Mesendoderm (in vitro differentiated cells): Measurements from ENCODE around the gene ZNF714. TPM values are rescaled to one million over a fixed set of nuclear protein-coding genes. Genes with fewer than 3 reads are reported as not detected.

Source experiments
- DNase-seq: peaks from one replicate; pipeline ENCODE4 v3.0.0; 2013
- H2AK5ac ChIP-seq: 2 replicates; pipeline ENCODE4 v1.6.1; 2013; ENCODE audit warnings: low read length, inconsistent platforms
- H2BK120ac ChIP-seq: 2 replicates; pipeline ENCODE4 v1.6.1; 2013; ENCODE audit warnings: low read depth, mild to moderate bottlenecking, low read length, moderate library complexity, mixed read lengths
- H2BK15ac ChIP-seq: replicated peaks from 2 replicates; pipeline ENCODE4 v1.6.1; 2013; ENCODE audit warnings: low read depth, mild to moderate bottlenecking, moderate library complexity
- H2BK5ac ChIP-seq: 2 replicates; pipeline ENCODE4 v1.6.1; 2013; ENCODE audit warnings: low read length, inconsistent platforms
- H3K18ac ChIP-seq: 2 replicates; pipeline ENCODE4 v1.6.1; 2013; ENCODE audit warnings: mild to moderate bottlenecking, low read length, mixed read lengths
- H3K23ac ChIP-seq: one replicate; pipeline ENCODE4 v1.6.1; 2013; ENCODE audit warnings: low read length
- H3K27ac ChIP-seq: 2 replicates; pipeline ENCODE4 v1.5.1; 2013; ENCODE audit warnings: low read depth, mild to moderate bottlenecking, inconsistent platforms, low read length, moderate library complexity
- H3K27me3 ChIP-seq: 2 replicates; pipeline ENCODE4 v1.6.1; 2013; ENCODE audit warnings: low read length, control low read depth, mild to moderate bottlenecking, inconsistent platforms; ENCODE audit not compliant: insufficient read depth, poor library complexity
- H3K36me3 ChIP-seq: 2 replicates; pipeline ENCODE4 v1.6.1; 2013; ENCODE audit warnings: low read length, inconsistent platforms; ENCODE audit not compliant: control insufficient read depth, insufficient read depth
- H3K4ac ChIP-seq: one replicate; pipeline ENCODE4 v1.6.1; 2013; ENCODE audit warnings: low read depth, mild to moderate bottlenecking, low read length, moderate library complexity
- H3K4me1 ChIP-seq: 2 replicates; pipeline ENCODE4 v1.6.1; 2013; ENCODE audit warnings: low read depth, low read length, inconsistent platforms; ENCODE audit not compliant: control insufficient read depth
- H3K4me2 ChIP-seq: 2 replicates; pipeline ENCODE4 v1.6.1; 2013; ENCODE audit warnings: low read length
- H3K4me3 ChIP-seq: 2 replicates; pipeline ENCODE4 v1.5.1; 2013; ENCODE audit warnings: mild to moderate bottlenecking, low read length
- H3K56ac ChIP-seq: one replicate; pipeline ENCODE4 v1.6.1; 2013; ENCODE audit warnings: low read length
- H3K79me1 ChIP-seq: 2 replicates; pipeline ENCODE4 v1.6.1; 2013; ENCODE audit warnings: low read length, inconsistent platforms
- H3K79me2 ChIP-seq: 2 replicates; pipeline ENCODE4 v1.6.1; 2013; ENCODE audit warnings: mild to moderate bottlenecking, low read length; ENCODE audit not compliant: control insufficient read depth, insufficient read depth
- H3K9ac ChIP-seq: 2 replicates; pipeline ENCODE4 v1.6.1; 2013; ENCODE audit warnings: low read length, inconsistent platforms
- H4K5ac ChIP-seq: one replicate; pipeline ENCODE4 v1.6.1; 2013; ENCODE audit warnings: low read length
- H4K8ac ChIP-seq: one replicate; pipeline ENCODE4 v1.6.1; 2013; ENCODE audit warnings: low read depth, mild to moderate bottlenecking, control low read depth, low read length, moderate library complexity
- WGBS: extraction: QIAGEN DNeasy Blood & Tissue Kit; methylation state at CpG from one replicate; pipeline ENCODE4 v1.1.7; 2013; ENCODE audit warnings: low lambda C conversion rate, missing lambda C conversion rate; ENCODE audit not compliant: insufficient coverage; ENCODE audit errors: extremely low coverage; 5-methylcytosine and 5-hydroxymethylcytosine counted together
- polyA plus RNA-seq, 2 experiments: library from polyadenylated mRNA; stranded (reverse); fragments of 200-250 nt; gene quantifications; one replicate each; pipeline ENCODE4 v1.2.3, GENCODE V29; 2013

ZNF714 gene
- polyA plus RNA-seq (2013, experiment 1 of 2) = 66.4 TPM
- 64.3 TPM for polyA plus RNA-seq (2013, experiment 2 of 2)

DNA sequence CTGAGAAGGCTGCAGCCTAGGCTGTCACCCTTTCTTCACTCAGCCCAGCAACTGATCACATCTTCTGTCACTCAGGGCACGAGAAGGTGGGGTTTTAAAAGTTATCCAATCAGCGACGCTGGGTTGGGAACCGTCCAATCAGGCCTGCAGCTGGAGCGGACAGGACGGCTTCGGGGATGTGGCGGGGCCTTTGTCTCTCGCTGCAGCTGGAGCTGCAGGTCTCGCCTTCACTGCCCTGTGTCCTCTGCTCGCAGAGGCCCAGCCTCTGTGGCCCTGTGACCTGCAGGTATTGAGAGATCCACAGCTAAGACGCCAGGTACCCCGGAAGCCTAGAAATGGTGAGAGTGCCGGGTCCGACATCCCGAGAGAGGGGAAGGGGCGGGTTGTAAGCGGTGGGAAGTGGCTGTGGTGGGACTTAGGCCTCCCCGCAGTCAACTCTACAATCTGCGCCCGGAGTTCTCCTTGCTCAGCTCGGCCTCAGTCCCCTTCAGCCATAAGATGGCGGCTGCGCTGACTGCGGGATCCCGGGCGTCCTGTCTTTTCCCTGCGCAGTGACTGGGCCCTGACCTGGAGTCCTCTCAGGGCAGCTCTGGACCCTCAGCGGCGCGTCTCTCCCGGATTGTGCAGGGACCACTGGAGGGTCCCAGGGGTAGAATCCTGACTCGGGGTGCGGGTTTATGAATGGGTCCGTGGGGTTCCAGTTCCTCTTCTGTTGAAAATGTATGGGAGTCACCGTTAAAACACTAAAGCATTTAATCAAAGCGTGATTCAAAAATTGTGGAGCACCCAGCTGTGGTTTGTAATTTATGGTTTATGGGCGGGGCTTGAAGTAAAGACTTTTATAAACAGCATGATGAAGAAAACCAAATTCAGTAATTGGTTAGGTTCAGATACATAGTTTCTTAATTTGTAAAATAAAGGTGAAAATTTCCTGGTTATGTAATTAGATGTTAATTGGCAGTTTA, at the start of gene ZNF714:
TSS of gene ZNF714 (plus strand) at position 193 of the 965 bp plus-strand sequence. CDS start 16,066 bp downstream, outside the sequence.
- H3K23ac ChIP-seq = no peak within 1 kb of the TSS
- H2BK5ac ChIP-seq = no peak within 1 kb of the TSS
- no peak within 1 kb of the TSS for H4K5ac ChIP-seq
- peaks cover 23% of the 10 kb centered on the region for H3K79me2 ChIP-seq
- H3K4me2 ChIP-seq = peak within 1 kb of the TSS; percentile 14
- H2BK120ac ChIP-seq = no peak within 1 kb of the TSS
- H3K56ac ChIP-seq = peak within 1 kb of the TSS; percentile 86
- H3K79me1 ChIP-seq = peaks cover 4% of the 10 kb centered on the region
- H2AK5ac ChIP-seq = no peak within 1 kb of the TSS
- DNase-seq = peak; percentile 99
- H3K4ac ChIP-seq = peak within 1 kb of the TSS; percentile 52
- H3K9ac ChIP-seq = peak within 1 kb of the TSS; percentile 73
- no peak within 1 kb of the TSS for H2BK15ac ChIP-seq
- no peaks in the 10 kb centered on the region for H3K27me3 ChIP-seq
- H4K8ac ChIP-seq = no peak within 1 kb of the TSS
- H3K4me1 ChIP-seq = no peaks in the 10 kb centered on the region
- no CpG with 5 or more reads among the region's 38 CpGs for WGBS
- H3K27ac ChIP-seq = peak within 1 kb of the TSS; percentile 46
- peak within 1 kb of the TSS; percentile 45 for H3K4me3 ChIP-seq
- H3K18ac ChIP-seq = peak within 1 kb of the TSS; percentile 93
- H3K36me3 ChIP-seq = no peaks in the 10 kb centered on the region

DNA sequence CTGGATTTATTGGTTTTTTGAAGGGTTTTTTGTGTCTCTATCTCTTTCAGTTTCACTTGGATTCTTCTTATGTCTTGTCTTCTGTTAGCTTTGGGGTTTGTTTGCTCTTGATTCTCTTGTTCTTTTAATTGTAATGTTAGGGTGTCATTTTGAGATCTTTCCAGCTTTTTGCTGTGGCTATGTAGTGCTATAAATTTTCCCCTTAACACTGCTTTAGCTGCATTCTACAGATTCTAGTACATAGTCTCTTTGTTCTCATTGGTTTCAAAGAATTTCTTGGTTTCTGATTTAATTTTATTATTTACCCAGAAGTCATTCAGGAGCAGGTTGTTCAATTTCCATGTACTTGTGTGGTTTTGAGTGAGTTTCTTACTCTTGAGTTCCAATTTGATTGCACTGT, 37.0 kb upstream of the ZNF714 start:
- no peak for DNase-seq
- Histone ChIP-seq H4K8ac (no peak overlapping the region), H3K79me1 (peaks cover 7% of the 10 kb centered on the region), H3K4me3 (no peak overlapping the region), H4K5ac (no peak overlapping the region), H3K56ac (no peak overlapping the region), H3K18ac (no peak overlapping the region), H2AK5ac (no peak overlapping the region), H3K4me1 (no peaks in the 10 kb centered on the region), H3K4ac (no peak overlapping the region), H3K27me3 (no peaks in the 10 kb centered on the region), H3K36me3 (peaks cover 4% of the 10 kb centered on the region), H2BK120ac (no peak overlapping the region), H3K79me2 (peaks cover 4% of the 10 kb centered on the region), H3K27ac (no peak overlapping the region), H2BK5ac (no peak overlapping the region), H2BK15ac (no peak overlapping the region), H3K4me2 (no peak overlapping the region), H3K9ac (no peak overlapping the region), H3K23ac (no peak overlapping the region)

DNA sequence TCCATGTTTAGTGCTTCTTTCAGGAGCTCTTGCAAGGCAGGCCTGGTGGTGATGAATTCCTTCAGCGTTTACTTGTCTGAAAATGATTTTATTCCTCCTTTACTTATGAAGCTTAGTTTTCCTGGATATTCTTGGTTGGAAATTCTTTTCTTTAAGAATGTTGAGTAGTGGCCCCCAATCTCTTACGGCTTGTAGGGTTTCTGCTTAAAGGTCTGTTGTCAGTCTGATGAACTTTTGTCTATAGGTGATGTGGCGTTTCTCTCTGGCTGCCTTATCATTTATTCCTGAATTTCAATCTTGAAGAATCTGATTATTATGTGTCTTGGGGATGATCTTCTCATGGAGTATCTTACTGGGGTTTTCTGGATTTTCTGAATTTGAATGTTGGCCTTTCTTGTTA, 35.5 kb upstream of the ZNF714 start:
- Histone ChIP-seq H3K27me3 (no peaks in the 10 kb centered on the region), H3K18ac (no peak overlapping the region), H3K79me2 (peaks cover 3% of the 10 kb centered on the region), H2BK120ac (no peak overlapping the region), H3K9ac (no peak overlapping the region), H3K4me1 (no peaks in the 10 kb centered on the region), H3K4me3 (no peak overlapping the region), H2BK5ac (no peak overlapping the region), H3K4me2 (no peak overlapping the region), H3K27ac (no peak overlapping the region), H3K79me1 (peaks cover 7% of the 10 kb centered on the region), H4K8ac (no peak overlapping the region), H4K5ac (no peak overlapping the region), H3K56ac (no peak overlapping the region), H2AK5ac (no peak overlapping the region), H3K36me3 (peaks cover 3% of the 10 kb centered on the region), H3K23ac (no peak overlapping the region), H2BK15ac (no peak overlapping the region), H3K4ac (no peak overlapping the region)
- DNase-seq = no peak
- no CpG with 5 or more reads among the region's 3 CpGs for WGBS

DNA sequence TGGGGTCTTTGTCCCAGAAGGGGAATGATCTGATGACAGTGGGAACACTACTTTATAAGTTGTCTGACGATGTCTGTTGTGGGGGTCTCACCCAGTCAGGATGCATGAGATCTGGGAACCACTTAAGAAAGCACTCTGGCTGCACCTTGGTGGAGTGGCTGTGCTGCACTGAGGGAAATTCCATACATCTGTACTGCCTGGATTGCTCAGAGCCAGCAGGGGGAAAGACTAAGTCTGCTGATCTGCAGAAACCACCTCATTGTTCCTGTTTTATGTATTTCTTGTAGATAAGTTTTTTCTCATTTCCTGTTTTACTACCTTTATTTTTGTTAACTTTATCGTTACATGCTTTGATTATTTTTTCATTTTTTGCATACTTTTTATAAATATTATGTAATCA, 34.3 kb upstream of the ZNF714 start:
- Histone ChIP-seq H3K9ac (no peak overlapping the region), H3K18ac (no peak overlapping the region), H3K36me3 (peaks cover 3% of the 10 kb centered on the region), H4K5ac (no peak overlapping the region), H3K23ac (no peak overlapping the region), H3K4ac (no peak overlapping the region), H3K4me2 (no peak overlapping the region), H2BK5ac (no peak overlapping the region), H3K79me2 (peaks cover 2% of the 10 kb centered on the region), H2AK5ac (no peak overlapping the region), H3K27ac (no peak overlapping the region), H3K56ac (no peak overlapping the region), H3K4me1 (no peaks in the 10 kb centered on the region), H4K8ac (no peak overlapping the region), H3K27me3 (no peaks in the 10 kb centered on the region), H2BK15ac (no peak overlapping the region), H3K79me1 (peaks cover 7% of the 10 kb centered on the region), H3K4me3 (no peak overlapping the region), H2BK120ac (no peak overlapping the region)
- no peak for DNase-seq
- no CpG with 5 or more reads among the region's 2 CpGs for WGBS

DNA sequence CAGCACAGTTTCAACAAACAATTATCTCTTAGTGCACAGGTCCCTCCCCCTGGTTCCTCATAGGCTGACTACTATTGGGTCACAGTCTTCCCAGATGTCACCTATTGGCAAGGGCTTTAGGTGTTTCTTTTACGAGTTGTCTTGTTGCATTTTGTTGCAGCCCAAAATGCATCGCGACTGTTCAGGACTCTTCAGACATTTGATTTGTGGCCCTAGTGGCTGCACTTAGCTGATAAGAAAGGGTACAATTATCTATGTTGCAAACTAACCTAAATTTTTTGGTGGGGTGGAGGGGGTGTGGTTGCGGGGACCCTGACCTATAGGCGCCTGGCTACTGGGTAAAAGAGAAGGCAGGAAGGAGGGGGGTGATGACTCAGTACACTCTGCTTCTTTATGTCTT, 29.1 kb upstream of the ZNF714 start:
- no peaks in the 10 kb centered on the region for H3K27me3 ChIP-seq
- H3K36me3 ChIP-seq = no peaks in the 10 kb centered on the region
- no peak overlapping the region for H2BK120ac ChIP-seq
- no peak overlapping the region for H3K23ac ChIP-seq
- no peak overlapping the region for H3K9ac ChIP-seq
- no peak overlapping the region for H2AK5ac ChIP-seq
- DNase-seq = no peak
- H4K8ac ChIP-seq = no peak overlapping the region
- no peaks in the 10 kb centered on the region for H3K4me1 ChIP-seq
- H3K56ac ChIP-seq = no peak overlapping the region
- H3K79me2 ChIP-seq = no peaks in the 10 kb centered on the region
- H3K27ac ChIP-seq = no peak overlapping the region
- H2BK5ac ChIP-seq = no peak overlapping the region
- no peak overlapping the region for H3K4me2 ChIP-seq
- no peak overlapping the region for H3K18ac ChIP-seq
- no peaks in the 10 kb centered on the region for H3K79me1 ChIP-seq
- H3K4ac ChIP-seq = no peak overlapping the region
- H3K4me3 ChIP-seq = no peak overlapping the region
- H4K5ac ChIP-seq = no peak overlapping the region
- no peak overlapping the region for H2BK15ac ChIP-seq
- no CpG with 5 or more reads among the region's 5 CpGs for WGBS
